ENCODE results near the gene CTSA. TPM values are rescaled to one million over a fixed set of nuclear protein-coding genes. Genes with fewer than 3 reads are reported as not detected.
A peak's percentile ranks its signal among the peaks of the same experiment; 100 is the strongest.
"Not testable (repeated sequence)": the region's sequence is repeated elsewhere in the genome, so short reads cannot be mapped to it uniquely, and the experiment has no call there.

Gene CTSA
- total RNA-seq, 1 experiment from 2014 or later = 39.5 TPM

GRCh38 chr20:45873409-45874103 is 17.6 kb upstream of the CTSA start:
- no peak overlapping the region for H3K4me2 ChIP-seq (ENCODE audit: low read depth, low read length, poor library complexity, severe bottlenecking)
- H2AFZ ChIP-seq (ENCODE audit: low read length) = no peak overlapping the region
- no peaks in the 10 kb centered on the region for H3K27me3 ChIP-seq (ENCODE audit: low read length)
- H3K4me3 ChIP-seq (ENCODE audit: low read length) = no peak overlapping the region
- no peaks in the 10 kb centered on the region for H4K20me1 ChIP-seq (ENCODE audit: insufficient read depth, low read depth, low read length)
- H3K27ac ChIP-seq (ENCODE audit: low read length) = no peak overlapping the region
- no peaks in the 10 kb centered on the region for H3K9me2 ChIP-seq (replicated peaks; ENCODE audit: insufficient read depth, low read length)
- H3K4me1 ChIP-seq (ENCODE audit: low read length) = no peaks in the 10 kb centered on the region
- no peaks in the 10 kb centered on the region for H3K36me3 ChIP-seq (ENCODE audit: insufficient read depth, low read length)
- H3K79me2 ChIP-seq (ENCODE audit: low read length) = no peaks in the 10 kb centered on the region
- H3K9ac ChIP-seq (ENCODE audit: low read length) = no peak overlapping the region
- DNase-seq = no peak
- H3K9me3 ChIP-seq (ENCODE audit: low read length) = no peaks in the 10 kb centered on the region

DNA sequence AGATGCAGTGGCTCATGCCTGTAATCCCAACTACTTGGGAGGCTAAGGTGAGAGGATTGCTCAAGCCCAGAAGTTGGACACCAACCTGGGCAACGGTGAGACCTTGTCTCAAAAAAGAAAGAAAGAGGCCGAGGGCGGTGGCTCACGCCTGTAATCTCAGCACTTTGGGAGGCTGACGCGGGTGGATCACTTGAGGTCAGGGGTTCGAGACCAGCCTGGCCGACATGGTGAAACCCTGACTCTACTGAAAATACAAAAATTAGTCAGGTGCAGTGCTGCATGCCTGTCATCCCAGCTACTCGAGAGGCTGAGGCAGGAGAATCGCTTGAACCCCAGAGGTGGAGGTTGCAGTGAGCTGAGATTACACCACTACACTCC is 17.0 kb upstream of the CTSA start:
- H2AFZ ChIP-seq (ENCODE audit: low read length); H3K4me2 ChIP-seq (ENCODE audit: low read depth, low read length, poor library complexity, severe bottlenecking); H3K9me3 ChIP-seq (ENCODE audit: low read length); H3K4me3 ChIP-seq (ENCODE audit: low read length); H3K9ac ChIP-seq (ENCODE audit: low read length); H3K9me2 ChIP-seq (replicated peaks; ENCODE audit: insufficient read depth, low read length); H3K79me2 ChIP-seq (ENCODE audit: low read length); H3K4me1 ChIP-seq (ENCODE audit: low read length); DNase-seq; H3K27me3 ChIP-seq (ENCODE audit: low read length); H3K27ac ChIP-seq (ENCODE audit: low read length); H3K36me3 ChIP-seq (ENCODE audit: insufficient read depth, low read length); H4K20me1 ChIP-seq (ENCODE audit: insufficient read depth, low read depth, low read length): not testable (repeated sequence)

DNA sequence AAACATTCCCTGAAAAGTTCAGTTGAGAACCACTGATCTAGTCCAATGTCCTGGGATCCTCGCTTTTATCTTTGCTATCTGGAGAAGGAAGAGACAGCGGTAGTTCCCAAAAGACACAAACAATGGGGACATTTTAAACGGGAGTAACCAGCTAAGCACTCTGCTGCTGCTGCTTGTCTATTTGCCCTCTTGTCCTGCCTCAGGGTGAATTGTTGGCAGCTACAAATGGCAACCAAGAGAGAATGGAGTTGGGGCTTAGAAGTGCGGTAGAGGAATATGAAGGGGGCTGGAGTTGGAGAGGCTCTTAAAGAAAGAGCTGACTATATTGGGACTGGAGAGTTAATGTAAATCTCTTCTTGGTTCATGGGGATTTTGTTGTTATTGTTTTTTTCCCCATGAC is 16.6 kb upstream of the CTSA start:
- H3K36me3 ChIP-seq (ENCODE audit: insufficient read depth, low read length) = no peaks in the 10 kb centered on the region
- H2AFZ ChIP-seq (ENCODE audit: low read length) = no peak overlapping the region
- DNase-seq = no peak
- H3K9me2 ChIP-seq (replicated peaks; ENCODE audit: insufficient read depth, low read length) = no peaks in the 10 kb centered on the region
- H3K79me2 ChIP-seq (ENCODE audit: low read length) = no peaks in the 10 kb centered on the region
- H3K9ac ChIP-seq (ENCODE audit: low read length) = no peak overlapping the region
- H3K4me1 ChIP-seq (ENCODE audit: low read length) = no peaks in the 10 kb centered on the region
- no peak overlapping the region for H3K4me3 ChIP-seq (ENCODE audit: low read length)
- no peaks in the 10 kb centered on the region for H3K27me3 ChIP-seq (ENCODE audit: low read length)
- H3K27ac ChIP-seq (ENCODE audit: low read length) = no peak overlapping the region
- H3K4me2 ChIP-seq (ENCODE audit: low read depth, low read length, poor library complexity, severe bottlenecking) = no peak overlapping the region
- no peaks in the 10 kb centered on the region for H4K20me1 ChIP-seq (ENCODE audit: insufficient read depth, low read depth, low read length)
- no peaks in the 10 kb centered on the region for H3K9me3 ChIP-seq (ENCODE audit: low read length)

DNA sequence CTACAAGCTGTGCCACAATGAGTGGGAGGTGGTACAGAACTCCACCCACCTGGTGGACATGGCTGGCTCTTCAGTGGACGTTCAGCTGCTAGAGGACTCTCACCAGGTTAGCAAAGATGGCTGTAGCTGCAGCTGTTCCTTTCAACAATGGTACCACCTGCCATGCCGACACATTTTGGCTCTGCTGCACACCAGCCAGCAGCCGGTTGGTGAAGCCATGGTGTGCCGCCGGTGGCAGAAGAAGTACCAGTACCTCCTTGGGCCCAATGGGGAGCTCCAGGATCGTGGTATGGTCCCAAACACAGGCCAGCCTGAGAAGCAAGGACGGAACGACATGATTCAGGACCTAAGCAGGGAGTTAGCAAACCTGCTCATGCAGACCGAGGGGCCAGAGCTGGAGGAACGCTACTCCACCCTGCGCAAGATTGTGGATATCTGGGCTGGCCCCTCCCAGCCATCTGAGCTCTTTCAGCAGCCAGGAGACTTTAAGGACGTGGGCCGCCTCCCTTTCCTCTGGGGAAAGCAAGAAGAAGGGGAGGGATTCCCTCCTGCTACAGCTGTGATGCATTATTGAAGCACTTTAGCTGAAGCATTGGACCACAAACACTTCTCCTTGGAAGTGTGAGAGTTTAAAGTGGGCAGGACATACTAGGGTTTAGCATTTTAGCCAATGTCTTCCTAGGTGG is 12.9 kb upstream of the CTSA start:
- Histone ChIP-seq H3K36me3 (ENCODE audit: insufficient read depth, low read length) (peaks cover 4% of the 10 kb centered on the region; the same call in 1 of the 2 replicates), H2AFZ (ENCODE audit: low read length) (no peak overlapping the region)

GRCh38 chr20:45880988-45881788 is 9.9 kb upstream of the CTSA start, which contains the start of gene ZSWIM1:
Gene ZSWIM1, plus strand, starts transcription at chr20:45881227. Its CDS starts 1,366 bp downstream, at chr20:45882593.
- H2AFZ ChIP-seq (ENCODE audit: low read length) = peak within 1 kb of the TSS; percentile 59; the same call in 1 of the 2 replicates

More for the DNA sequence above, 12.9 kb upstream of the CTSA start:
- peaks cover 22% of the 10 kb centered on the region for H3K79me2 ChIP-seq (ENCODE audit: low read length)
- no peaks in the 10 kb centered on the region for H3K9me2 ChIP-seq (replicated peaks; ENCODE audit: insufficient read depth, low read length)
- H3K9me3 ChIP-seq (ENCODE audit: low read length) = no peaks in the 10 kb centered on the region
- no peaks in the 10 kb centered on the region for H3K27me3 ChIP-seq (ENCODE audit: low read length)
- H4K20me1 ChIP-seq (ENCODE audit: insufficient read depth, low read depth, low read length) = no peaks in the 10 kb centered on the region
- H3K9ac ChIP-seq (ENCODE audit: low read length) = no peak overlapping the region
- H3K4me2 ChIP-seq (ENCODE audit: low read depth, low read length, poor library complexity, severe bottlenecking) = no peak overlapping the region
- no peak for DNase-seq
- no peak overlapping the region for H3K27ac ChIP-seq (ENCODE audit: low read length)
- no peak overlapping the region for H3K4me3 ChIP-seq (ENCODE audit: low read length)
- H3K4me1 ChIP-seq (ENCODE audit: low read length) = peaks cover 12% of the 10 kb centered on the region

GRCh38 chr20:45882469-45883099 is 8.6 kb upstream of the CTSA start:
- Histone ChIP-seq H3K9ac (ENCODE audit: low read length) (no peak overlapping the region), H3K27me3 (ENCODE audit: low read length) (no peaks in the 10 kb centered on the region), H3K4me2 (ENCODE audit: low read depth, low read length, poor library complexity, severe bottlenecking) (peak overlapping the region; percentile 98), H3K4me1 (ENCODE audit: low read length) (peaks cover 12% of the 10 kb centered on the region), H3K9me3 (ENCODE audit: low read length) (no peaks in the 10 kb centered on the region), H3K4me3 (ENCODE audit: low read length) (no peak overlapping the region; the same call in 1 of the 2 replicates), H3K36me3 (ENCODE audit: insufficient read depth, low read length) (peaks cover 17% of the 10 kb centered on the region), H3K9me2 (replicated peaks; ENCODE audit: insufficient read depth, low read length) (no peaks in the 10 kb centered on the region), H3K27ac (ENCODE audit: low read length) (no peak overlapping the region), H3K79me2 (ENCODE audit: low read length) (peaks cover 34% of the 10 kb centered on the region), H2AFZ (ENCODE audit: low read length) (no peak overlapping the region), H4K20me1 (ENCODE audit: insufficient read depth, low read depth, low read length) (no peaks in the 10 kb centered on the region)
- no peak for DNase-seq

More at GRCh38 chr20:45880988-45881788, 9.9 kb upstream of the CTSA start, which contains the start of gene ZSWIM1:
- Histone ChIP-seq H3K27me3 (ENCODE audit: low read length) (no peaks in the 10 kb centered on the region), H3K9ac (ENCODE audit: low read length) (peak within 1 kb of the TSS; percentile 95), H3K4me2 (ENCODE audit: low read depth, low read length, poor library complexity, severe bottlenecking) (peak within 1 kb of the TSS; percentile 98), H3K4me1 (ENCODE audit: low read length) (peaks cover 12% of the 10 kb centered on the region), H3K36me3 (ENCODE audit: insufficient read depth, low read length) (peaks cover 17% of the 10 kb centered on the region), H3K9me3 (ENCODE audit: low read length) (no peaks in the 10 kb centered on the region), H4K20me1 (ENCODE audit: insufficient read depth, low read depth, low read length) (no peaks in the 10 kb centered on the region), H3K79me2 (ENCODE audit: low read length) (peaks cover 34% of the 10 kb centered on the region), H3K4me3 (ENCODE audit: low read length) (peak within 1 kb of the TSS; percentile 99), H3K9me2 (replicated peaks; ENCODE audit: insufficient read depth, low read length) (no peaks in the 10 kb centered on the region), H3K27ac (ENCODE audit: low read length) (peak within 1 kb of the TSS; percentile 63; the same call in 1 of the 2 replicates)
- peak; percentile 100 for DNase-seq

GRCh38 chr20:45883100-45883469 is 8.1 kb upstream of the CTSA start:
- Histone ChIP-seq H3K79me2 (ENCODE audit: low read length) (peaks cover 34% of the 10 kb centered on the region), H3K4me3 (ENCODE audit: low read length) (no peak overlapping the region), H4K20me1 (ENCODE audit: insufficient read depth, low read depth, low read length) (no peaks in the 10 kb centered on the region), H3K9me2 (replicated peaks; ENCODE audit: insufficient read depth, low read length) (no peaks in the 10 kb centered on the region), H3K36me3 (ENCODE audit: insufficient read depth, low read length) (peaks cover 17% of the 10 kb centered on the region), H3K27me3 (ENCODE audit: low read length) (no peaks in the 10 kb centered on the region), H2AFZ (ENCODE audit: low read length) (no peak overlapping the region), H3K4me1 (ENCODE audit: low read length) (peaks cover 12% of the 10 kb centered on the region), H3K9me3 (ENCODE audit: low read length) (no peaks in the 10 kb centered on the region), H3K9ac (ENCODE audit: low read length) (no peak overlapping the region), H3K4me2 (ENCODE audit: low read depth, low read length, poor library complexity, severe bottlenecking) (no peak overlapping the region), H3K27ac (ENCODE audit: low read length) (no peak overlapping the region)
- DNase-seq = no peak

Data from Karpas-422 (cell line).